Brain microvascular endothelial cell (primary cell): ENCODE data around the gene DNAH10.

Experiments
- DNase-seq: peaks from one replicate; pipeline ENCODE4 v3.0.0-alpha.2; 2020
- H3K27ac ChIP-seq: fragments of 250-450 bp; sonication (Bioruptor Pico); 2 replicates; pipeline ENCODE4 v1.5.1; 2020; ENCODE audit warnings: mild to moderate bottlenecking, moderate library complexity
- H3K27me3 ChIP-seq: fragments of 250-450 bp; sonication (Bioruptor Pico); replicated peaks from 2 replicates; pipeline ENCODE4 v1.5.1; 2020; ENCODE audit warnings: mild to moderate bottlenecking
- H3K36me3 ChIP-seq: fragments of 250-450 bp; sonication (Bioruptor Pico); replicated peaks from 2 replicates; pipeline ENCODE4 v1.5.1; 2020; ENCODE audit warnings: mild to moderate bottlenecking
- H3K4me3 ChIP-seq: 2 replicates; pipeline ENCODE4 v1.5.1; 2011; ENCODE audit warnings: low read depth, mild to moderate bottlenecking, control low read depth, low read length, moderate library complexity
- CTCF ChIP-seq: IDR thresholded peaks from 2 replicates; pipeline ENCODE4 v1.5.1; 2011; ENCODE audit warnings: low read depth, mild to moderate bottlenecking, moderate library complexity, low read length, control low read depth, inconsistent platforms; ENCODE audit errors: missing control alignments
- in situ Hi-C: cut with HindIII; loops from 2 replicates; pipeline ENCODE4 v1.10.0; 2017; ENCODE audit warnings: low sequenced_read_pairs, low pct_ligation_motif_present

The DNAH10 gene

DNA sequence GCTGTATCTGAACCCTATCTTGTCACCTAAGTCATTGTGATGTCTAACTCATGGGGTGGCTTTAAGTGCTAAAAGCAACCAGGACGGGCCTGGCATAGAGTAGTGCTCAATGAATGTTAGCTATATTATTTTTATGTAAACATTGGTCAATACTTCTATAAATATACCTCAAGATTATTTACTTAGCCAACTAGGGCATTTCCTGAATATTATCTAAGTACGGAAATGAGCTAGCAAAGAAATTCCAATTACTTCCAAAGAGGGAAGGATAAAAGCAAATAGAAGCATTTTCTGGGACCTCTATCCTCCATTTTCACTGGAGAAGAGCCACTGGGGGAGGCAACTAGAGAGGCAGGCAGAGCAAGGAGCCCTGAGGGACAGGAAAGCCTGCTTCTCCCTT, 189.9 kb downstream of the DNAH10 start:
- no peaks in the 10 kb centered on the region for H3K27me3 ChIP-seq
- in situ Hi-C loops = no loop called here
- H3K27ac ChIP-seq = no peak overlapping the region
- no peak for TF ChIP-seq CTCF
- DNase-seq = no peak
- H3K4me3 ChIP-seq = no peak overlapping the region
- no peaks in the 10 kb centered on the region for H3K36me3 ChIP-seq

DNA sequence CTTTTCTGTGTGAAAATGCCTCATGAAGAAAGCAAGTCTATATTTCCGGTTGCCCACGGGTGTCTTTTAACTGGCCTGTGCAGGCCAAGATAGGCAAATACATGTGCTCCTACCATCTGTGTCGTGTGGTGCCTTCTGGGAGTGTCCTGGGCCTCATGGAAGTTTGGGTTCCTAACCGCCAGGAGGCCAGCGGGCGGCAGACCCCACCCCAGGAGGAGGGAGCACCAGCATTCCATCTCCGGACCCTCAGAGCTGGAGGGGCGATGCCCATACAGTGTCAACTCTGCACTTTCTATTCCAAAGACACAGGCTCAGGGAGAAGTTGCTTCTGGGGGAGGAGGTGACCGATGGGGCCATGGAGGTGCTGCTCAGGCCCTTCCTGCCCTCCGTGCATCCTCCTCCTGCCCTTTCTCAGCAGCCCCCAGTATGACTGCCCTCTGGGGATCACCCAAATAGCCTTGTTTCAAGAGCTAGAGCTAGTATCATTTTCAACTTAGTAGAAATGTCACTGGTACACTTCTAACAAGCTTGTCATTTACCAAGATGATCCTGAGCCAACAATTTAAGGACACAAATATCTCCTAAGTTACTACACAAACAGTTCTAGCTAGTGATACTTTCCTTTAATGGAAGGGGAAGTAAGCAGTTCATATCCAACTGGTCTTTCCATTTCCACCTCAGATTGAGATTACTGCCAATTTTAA, 192.7 kb downstream of the DNAH10 start:
- DNase-seq = no peak
- no peak for TF ChIP-seq CTCF
- no peak overlapping the region for H3K4me3 ChIP-seq
- H3K27me3 ChIP-seq = no peaks in the 10 kb centered on the region
- no peaks in the 10 kb centered on the region for H3K36me3 ChIP-seq
- no peak overlapping the region for H3K27ac ChIP-seq
- in situ Hi-C loops = no loop called here

DNA sequence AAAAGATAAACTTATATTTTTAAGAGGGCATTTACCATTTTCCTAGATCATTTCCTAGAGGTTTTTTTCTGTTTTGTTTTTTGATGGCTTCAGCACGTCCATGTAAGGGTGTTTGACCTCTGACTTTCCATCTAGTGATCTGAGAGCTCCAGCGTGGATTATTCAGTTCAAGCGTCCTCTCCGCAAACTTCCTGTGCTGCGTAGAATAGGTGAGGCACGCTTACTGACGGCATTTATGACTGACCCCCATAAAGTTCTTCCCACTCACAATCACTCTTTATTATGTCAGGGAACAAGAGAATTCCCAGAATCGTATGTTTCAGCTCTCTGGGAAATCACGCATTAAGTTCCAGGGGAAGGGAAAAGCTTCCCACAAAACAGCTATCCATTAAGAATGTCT, 194.1 kb downstream of the DNAH10 start:
- Histone ChIP-seq H3K4me3 (no peak overlapping the region), H3K27ac (no peak overlapping the region), H3K36me3 (no peaks in the 10 kb centered on the region), H3K27me3 (no peaks in the 10 kb centered on the region)
- DNase-seq = no peak
- no peak for TF ChIP-seq CTCF
- in situ Hi-C loops = no loop called here

GRCh38 chr12:123957196-123957595, 195.1 kb downstream of the DNAH10 start:
- in situ Hi-C loops = no loop called here
- no peaks in the 10 kb centered on the region for H3K27me3 ChIP-seq
- DNase-seq = no peak
- no peak overlapping the region for H3K4me3 ChIP-seq
- TF ChIP-seq CTCF = no peak
- no peaks in the 10 kb centered on the region for H3K36me3 ChIP-seq
- no peak overlapping the region for H3K27ac ChIP-seq

DNA sequence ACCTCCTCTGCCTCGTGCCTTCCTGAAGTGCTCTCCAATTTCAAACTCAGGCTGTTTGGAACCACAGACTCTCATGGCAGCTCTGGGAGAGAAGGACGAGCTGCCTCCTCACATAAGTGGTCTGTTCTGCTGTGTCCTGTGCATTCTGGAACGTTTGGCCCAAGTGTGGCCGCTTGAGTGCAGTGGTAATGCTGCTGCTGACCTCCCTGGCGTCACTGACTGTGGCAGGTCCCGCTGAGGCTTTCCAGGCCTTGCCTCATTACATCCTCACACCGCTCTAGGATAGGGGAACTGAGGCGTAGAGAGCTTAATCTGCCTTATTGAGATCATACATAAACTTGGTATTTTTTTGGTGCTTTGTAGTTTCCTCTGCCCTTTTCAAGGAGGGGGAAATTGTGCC, 196.4 kb downstream of the DNAH10 start:
- H3K36me3 ChIP-seq = no peaks in the 10 kb centered on the region
- TF ChIP-seq CTCF = no peak
- DNase-seq = no peak
- no peak overlapping the region for H3K27ac ChIP-seq
- no peaks in the 10 kb centered on the region for H3K27me3 ChIP-seq
- H3K4me3 ChIP-seq = no peak overlapping the region
- in situ Hi-C loops = no loop called here

GRCh38 chr12:123958876-123959275, 196.8 kb downstream of the DNAH10 start:
- TF ChIP-seq CTCF = no peak
- no peaks in the 10 kb centered on the region for H3K27me3 ChIP-seq
- in situ Hi-C loops = no loop called here

More at GRCh38 chr12:123958876-123959275, 196.8 kb downstream of the DNAH10 start:
- Histone ChIP-seq H3K27ac (no peak overlapping the region), H3K36me3 (no peaks in the 10 kb centered on the region), H3K4me3 (no peak overlapping the region)
- DNase-seq = no peak
